Measurements from ENCODE around the gene PLS1.
"Not testable (repeated sequence)": the region's sequence is repeated elsewhere in the genome, so short reads cannot be mapped to it uniquely, and the experiment has no call there.

The PLS1 gene

GRCh38 chr3:142595951-142596725 is at the start of gene PLS1:
Gene PLS1 (plus strand): TSS chr3:142596393. CDS start chr3:142664238, 67,845 bp downstream.
- peak; percentile 72 for DNase-seq (ENCODE audit: low read depth)

GRCh38 chr3:142549986-142550385 is 46.2 kb upstream of the PLS1 start:
- DNase-seq (ENCODE audit: low read depth): no peak

- not testable (repeated sequence) for DNase-seq (ENCODE audit: low read depth)
These were observed 43.6 kb upstream of the PLS1 start for GRCh38 chr3:142552579-142552978.

GRCh38 chr3:142553741-142554140 is 42.5 kb upstream of the PLS1 start:
- DNase-seq (ENCODE audit: low read depth): no peak

- DNase-seq (ENCODE audit: low read depth): no peak
These were observed 36.1 kb upstream of the PLS1 start for GRCh38 chr3:142560118-142560517.

GRCh38 chr3:142563496-142563997 is 32.6 kb upstream of the PLS1 start:
- no peak for DNase-seq (ENCODE audit: low read depth)

- no peak for DNase-seq (ENCODE audit: low read depth)
These were observed 30.1 kb upstream of the PLS1 start for GRCh38 chr3:142566096-142566495.

GRCh38 chr3:142568393-142569017 is 27.7 kb upstream of the PLS1 start:
- DNase-seq (ENCODE audit: low read depth): no peak

GRCh38 chr3:142569422-142569821 is 26.8 kb upstream of the PLS1 start:
- DNase-seq (ENCODE audit: low read depth): not testable (repeated sequence)

GRCh38 chr3:142574223-142574622 is 22.0 kb upstream of the PLS1 start:
- not testable (repeated sequence) for DNase-seq (ENCODE audit: low read depth)

GRCh38 chr3:142574665-142575064 is 21.5 kb upstream of the PLS1 start:
- no peak for DNase-seq (ENCODE audit: low read depth)

GRCh38 chr3:142576792-142577191 is 19.4 kb upstream of the PLS1 start:
- DNase-seq (ENCODE audit: low read depth): no peak

- no peak for DNase-seq (ENCODE audit: low read depth)
These were observed 18.4 kb upstream of the PLS1 start for GRCh38 chr3:142577696-142578328.

GRCh38 chr3:142578329-142579223 is 17.6 kb upstream of the PLS1 start, which contains the start of gene ATR:
Gene ATR (minus strand): TSS chr3:142578733. CDS start chr3:142578704, 29 bp downstream.
- DNase-seq (ENCODE audit: low read depth): peak; percentile 91

GRCh38 chr3:142580061-142580423 is 16.2 kb upstream of the PLS1 start:
- no peak for DNase-seq (ENCODE audit: low read depth)

GRCh38 chr3:142581070-142581469 is 15.1 kb upstream of the PLS1 start:
- not testable (repeated sequence) for DNase-seq (ENCODE audit: low read depth)

GRCh38 chr3:142586803-142587406 is 9.3 kb upstream of the PLS1 start:
- DNase-seq (ENCODE audit: low read depth): no peak

GRCh38 chr3:142588703-142589102 is 7.5 kb upstream of the PLS1 start:
- no peak for DNase-seq (ENCODE audit: low read depth)

- not testable (repeated sequence) for DNase-seq (ENCODE audit: low read depth)
These were observed 3.9 kb upstream of the PLS1 start for GRCh38 chr3:142592268-142592667.

- DNase-seq (ENCODE audit: low read depth): no peak
These were observed 1.1 kb upstream of the PLS1 start for GRCh38 chr3:142595141-142595540.

GRCh38 chr3:142595581-142595950 is 627 bp upstream of the PLS1 start:
- DNase-seq (ENCODE audit: low read depth): no peak

GRCh38 chr3:142596726-142597088 is 514 bp downstream of the PLS1 start:
- no peak for DNase-seq (ENCODE audit: low read depth)
